Panc1 (cell line): Measurements from ENCODE around the gene VASH2. TPM values are rescaled to one million over a fixed set of nuclear protein-coding genes. Genes with fewer than 3 reads are reported as not detected.

Experiments
- total RNA-seq: library from RNA; stranded (reverse); gene quantifications from one replicate; pipeline ENCODE4 v1.2.1, GENCODE V29; 2021; ENCODE audit not compliant: unreplicated experiment

VASH2 gene
- total RNA-seq, 1 experiment from 2014 or later = 1.7 TPM

Other genes starting within 250 kb of the VASH2 start
- gene NSL1, start 158.8 kb upstream of the VASH2 start, total RNA-seq = 21.8 TPM
- gene TATDN3, start 158.6 kb upstream of the VASH2 start, total RNA-seq = 9.5 TPM
- not detected for gene SPATA45, start 102.9 kb upstream of the VASH2 start, total RNA-seq
- gene FLVCR1, start 92.3 kb upstream of the VASH2 start, total RNA-seq = 21.4 TPM
- gene ANGEL2, start 65.3 kb downstream of the VASH2 start, total RNA-seq = 34.8 TPM
- 20.5 TPM for gene RPS6KC1, start 100.7 kb downstream of the VASH2 start, total RNA-seq